Calu3 (cell line): ENCODE data around the gene RSPH4A. TPM values are rescaled to one million over a fixed set of nuclear protein-coding genes. Genes with fewer than 3 reads are reported as not detected.

Source experiments
- BruUV-seq: library from RNA; stranded (reverse); fragments of 400-500 nt; replicated peaks from 2 replicates; lab custom pipeline; 2021; lab: Mats Ljungman, UMichigan
- CTCF ChIA-PET: fragments of 300-600 bp; sonication (Branson Sonifier 250); formaldehyde crosslinking; loops from one replicate; lab custom pipeline; 2022; ENCODE audit warnings: antibody characterized with exemption; lab: Charles Lee
- DNase-seq: peaks from one replicate; pipeline ENCODE4 v3.0.0; 2022
- H3K27ac Mint-ChIP-seq: one replicate; pipeline ENCODE4 v1.8.0; 2022; ENCODE audit warnings: mixed read lengths; ENCODE audit not compliant: unreplicated experiment
- H3K27me3 Mint-ChIP-seq: one replicate; pipeline ENCODE4 v1.8.0; 2022; ENCODE audit warnings: mixed read lengths; ENCODE audit not compliant: unreplicated experiment
- H3K36me3 Mint-ChIP-seq: one replicate; pipeline ENCODE4 v1.8.0; 2022; ENCODE audit warnings: mild to moderate bottlenecking, moderate library complexity, mixed read lengths; ENCODE audit not compliant: insufficient read depth, unreplicated experiment
- H3K4me1 Mint-ChIP-seq: one replicate; pipeline ENCODE4 v1.8.0; 2022; ENCODE audit warnings: mild to moderate bottlenecking, low read depth, mixed read lengths; ENCODE audit not compliant: unreplicated experiment
- H3K4me3 Mint-ChIP-seq: one replicate; pipeline ENCODE4 v1.8.0; 2022; ENCODE audit warnings: mild to moderate bottlenecking, low read depth, moderate library complexity, mixed read lengths; ENCODE audit not compliant: unreplicated experiment
- H3K9me3 Mint-ChIP-seq: one replicate; pipeline ENCODE4 v1.8.0; 2022; ENCODE audit warnings: low read depth, mixed read lengths; ENCODE audit not compliant: unreplicated experiment
- CTCF ChIP-seq: fragments of 200-600 bp; IDR thresholded peaks from one replicate; pipeline ENCODE4 v1.8.0; 2022; ENCODE audit warnings: antibody characterized with exemption; ENCODE audit not compliant: unreplicated experiment
- intact Hi-C: fragments of 100-400 bp; cut with micrococcal nuclease; formaldehyde crosslinking; loops from one replicate; pipeline ENCODE4 v1.10.0; 2022; ENCODE audit not compliant: unreplicated experiment
- total RNA-seq: library from RNA; stranded (reverse); gene quantifications from 2 replicates; pipeline ENCODE4 v1.2.3, GENCODE V29; 2022

Gene RSPH4A
- total RNA-seq, 1 experiment from 2014 or later: 0.21 TPM

GRCh38 chr6:116570856-116571682 is 45.2 kb upstream of the RSPH4A start, which contains the start of gene RWDD1:
Gene RWDD1, plus strand, starts transcription at chr6:116571504. Its CDS starts 79 bp downstream, at chr6:116571583.
- peaks cover 26% of the 10 kb centered on the region for H3K36me3 Mint-ChIP-seq
- intact Hi-C loops: no loop called here
- TF ChIP-seq CTCF: no peak
- H3K4me1 Mint-ChIP-seq: no peaks in the 10 kb centered on the region
- peak; percentile 99 for DNase-seq
- peak within 1 kb of the TSS; percentile 99 for H3K4me3 Mint-ChIP-seq
- peaks cover 16% of the 10 kb centered on the region for H3K27me3 Mint-ChIP-seq
- CTCF ChIA-PET: interaction anchor here (1.0 to 2.1 kb wide), 5 partner anchors 8 to 302 kb away, joined by 4 to 21 read pairs (median 4); partner anchors contain the start of gene CALHM5
- TSS peak; percentile 93 for BruUV-seq
- no peaks in the 10 kb centered on the region for H3K9me3 Mint-ChIP-seq
- H3K27ac Mint-ChIP-seq: peak within 1 kb of the TSS; percentile 96

- no peak for TF ChIP-seq CTCF
- DNase-seq: no peak
- H3K27ac Mint-ChIP-seq: peak overlapping the region; percentile 96
- no peaks in the 10 kb centered on the region for H3K4me1 Mint-ChIP-seq
- H3K36me3 Mint-ChIP-seq: peaks cover 26% of the 10 kb centered on the region
- CTCF ChIA-PET: interaction anchor here (1.0 to 2.1 kb wide), 4 partner anchors 9 to 303 kb away, joined by 4 to 21 read pairs (median 4); partner anchors contain the start of gene CALHM5
- peaks cover 10% of the 10 kb centered on the region for H3K27me3 Mint-ChIP-seq
- H3K4me3 Mint-ChIP-seq: peak overlapping the region; percentile 99
- BruUV-seq: no TSS peak
- no peaks in the 10 kb centered on the region for H3K9me3 Mint-ChIP-seq
- intact Hi-C loops: no loop called here
These were observed 44.6 kb upstream of the RSPH4A start for GRCh38 chr6:116571683-116572000.

GRCh38 chr6:116572162-116572561 is 44.1 kb upstream of the RSPH4A start:
- peak overlapping the region; percentile 99 for H3K4me3 Mint-ChIP-seq
- intact Hi-C loops: no loop called here
- H3K27me3 Mint-ChIP-seq: peaks cover 5% of the 10 kb centered on the region
- DNase-seq: no peak
- CTCF ChIA-PET: interaction anchor here (1.0 to 2.1 kb wide), 3 partner anchors 9 to 303 kb away, joined by 3 to 21 read pairs (median 4); partner anchors contain the start of gene CALHM5
- no TSS peak for BruUV-seq
- H3K36me3 Mint-ChIP-seq: peaks cover 26% of the 10 kb centered on the region
- no peaks in the 10 kb centered on the region for H3K4me1 Mint-ChIP-seq
- TF ChIP-seq CTCF: no peak
- H3K27ac Mint-ChIP-seq: peak overlapping the region; percentile 96
- no peaks in the 10 kb centered on the region for H3K9me3 Mint-ChIP-seq

GRCh38 chr6:116575227-116575626 is 41.1 kb upstream of the RSPH4A start:
- DNase-seq: no peak
- BruUV-seq: no TSS peak
- Mint-ChIP-seq H3K4me1 (no peaks in the 10 kb centered on the region), H3K9me3 (no peaks in the 10 kb centered on the region), H3K4me3 (no peak overlapping the region), H3K36me3 (peaks cover 26% of the 10 kb centered on the region), H3K27ac (no peak overlapping the region), H3K27me3 (no peaks in the 10 kb centered on the region)
- intact Hi-C loops: no loop called here
- TF ChIP-seq CTCF: no peak
- CTCF ChIA-PET: no interaction called here
